HG02840 (cell line): ENCODE data around the gene SMIM26.
A peak's percentile ranks its signal among the peaks of the same experiment; 100 is the strongest.

Source experiments
- ATAC-seq: cut with Tn5 transposase; IDR thresholded peaks from one replicate; pipeline ENCODE4 v1.9.1; 2021; ENCODE audit warnings: mild to moderate bottlenecking, moderate library complexity, moderate number of reproducible peaks; ENCODE audit not compliant: unreplicated experiment, low FRiP score

SMIM26 gene

DNA sequence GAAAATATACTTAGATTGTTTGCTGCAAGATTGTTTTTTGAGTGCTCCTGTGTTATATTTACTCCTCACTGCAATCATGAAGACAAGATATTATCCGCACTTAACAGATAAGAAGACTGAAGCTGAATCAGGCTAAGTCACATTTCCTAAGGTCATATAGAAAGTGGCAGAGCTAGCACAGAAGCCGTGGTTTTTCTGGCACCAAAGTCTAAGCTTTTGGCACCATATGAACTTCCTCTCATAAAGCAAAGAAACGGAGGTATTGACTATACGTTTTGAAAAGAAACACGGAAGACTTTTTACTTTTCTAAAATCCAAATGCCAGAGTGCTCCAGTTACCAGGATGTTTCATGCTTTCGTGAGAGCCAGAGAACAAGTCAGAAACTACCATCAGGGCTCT is 11.3 kb downstream of the SMIM26 start:
- no peak for ATAC-seq

DNA sequence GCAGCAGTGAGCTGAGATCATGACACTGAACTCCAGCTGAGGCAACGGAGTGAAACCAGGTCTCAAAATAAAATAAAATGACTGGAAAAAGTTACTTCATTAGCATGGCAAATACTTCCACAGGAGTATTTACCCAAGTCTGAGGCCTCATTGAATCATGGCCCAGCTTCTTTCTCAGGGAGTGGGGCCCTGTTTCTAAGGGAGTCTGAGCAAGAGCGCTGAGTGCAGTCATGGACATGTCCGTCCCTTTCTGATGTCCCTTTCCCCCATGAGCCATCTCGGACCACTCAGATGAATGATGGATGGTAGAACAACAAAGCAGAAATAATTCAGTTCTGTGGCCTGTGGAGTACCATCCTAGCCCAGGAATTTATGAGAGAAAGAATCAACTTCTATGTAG is 12.8 kb downstream of the SMIM26 start:
- no peak for ATAC-seq

DNA sequence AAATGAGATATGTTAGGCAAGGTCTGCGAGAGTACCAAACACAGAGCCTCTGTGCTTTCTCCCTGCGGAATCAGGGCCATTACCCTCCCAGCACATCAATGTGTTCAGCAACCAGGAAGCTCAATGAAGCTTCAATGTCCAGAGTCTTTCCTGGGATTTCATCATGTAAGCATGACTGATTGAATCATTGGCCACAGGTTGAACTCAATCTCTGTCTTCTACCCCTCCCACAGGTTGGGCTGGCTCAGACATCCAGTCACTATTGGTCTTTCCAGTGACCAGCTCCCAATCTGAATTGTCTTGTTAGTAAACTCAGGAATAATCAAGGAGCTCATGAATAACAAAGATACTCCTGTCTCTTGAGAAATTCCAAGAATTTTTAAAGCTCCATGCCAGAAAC is 17.9 kb downstream of the SMIM26 start:
- ATAC-seq, result no peak

DNA sequence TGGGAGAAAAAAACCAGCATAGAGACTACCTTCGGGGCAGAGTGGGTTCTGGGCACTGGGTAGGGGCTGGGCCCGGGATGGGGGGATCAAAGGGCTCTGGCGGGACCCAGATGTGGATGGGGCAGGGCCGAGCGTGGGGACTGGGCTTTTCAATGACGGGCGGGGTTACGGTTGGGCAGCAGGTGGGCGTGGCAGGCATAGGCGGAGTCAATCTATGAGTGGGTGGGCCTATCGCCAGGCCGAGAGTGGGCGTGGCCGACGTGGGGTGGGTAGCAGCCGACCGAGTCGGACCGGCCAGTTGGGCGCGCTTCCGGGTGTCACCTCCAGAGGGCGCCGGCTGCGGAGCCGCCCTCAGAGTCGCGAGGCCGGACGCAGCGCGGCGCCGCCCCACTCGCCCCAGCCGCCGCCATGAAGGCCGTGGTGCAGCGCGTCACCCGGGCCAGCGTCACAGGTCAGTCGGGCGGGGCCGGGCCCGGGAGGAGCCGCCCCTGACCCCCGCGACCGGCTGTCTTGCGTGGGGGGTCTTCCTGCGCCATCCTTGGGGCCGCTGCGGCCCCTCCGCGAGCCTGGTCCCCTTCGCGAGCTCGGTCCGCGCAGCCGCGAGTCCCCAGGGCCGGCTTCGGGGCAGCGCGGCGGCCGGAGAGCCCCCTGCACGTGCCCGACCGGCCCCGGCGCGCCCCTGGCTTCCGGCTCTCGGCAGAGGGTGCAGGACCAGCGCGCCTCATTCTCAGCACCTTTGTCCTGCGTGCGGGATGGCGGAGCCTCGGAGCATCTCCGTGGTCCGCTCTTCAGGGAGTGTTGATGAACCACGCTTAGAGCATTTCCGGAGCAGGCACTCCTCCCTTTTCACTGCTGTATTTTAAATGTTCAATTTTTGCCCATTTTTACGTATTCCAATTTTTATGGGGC is 20.7 kb downstream of the SMIM26 start, which contains the start of gene DTD1:
Gene DTD1, plus strand, starts transcription at position 390 of the 909 bp plus-strand sequence. Its CDS starts 19 bp downstream, at position 409.
- peak; percentile 87 for ATAC-seq

DNA sequence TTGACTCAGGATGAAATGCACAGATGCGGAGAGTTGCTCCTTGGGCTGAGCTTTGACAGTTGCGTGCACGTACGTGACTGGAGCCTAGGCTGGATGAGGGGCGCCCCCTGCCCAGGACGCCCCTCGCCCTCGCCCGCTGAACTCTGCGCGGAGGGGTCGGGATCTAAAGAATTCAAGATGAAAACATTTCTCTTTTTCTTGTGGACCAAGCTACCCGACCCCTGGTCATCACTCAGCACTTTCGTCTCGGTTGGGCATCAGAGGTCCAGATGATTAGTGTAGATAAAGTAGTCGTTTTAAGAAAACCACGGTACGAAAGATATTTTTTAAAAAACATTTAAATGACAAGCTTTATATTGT is 21.3 kb downstream of the SMIM26 start:
- ATAC-seq, result peak; percentile 8

DNA sequence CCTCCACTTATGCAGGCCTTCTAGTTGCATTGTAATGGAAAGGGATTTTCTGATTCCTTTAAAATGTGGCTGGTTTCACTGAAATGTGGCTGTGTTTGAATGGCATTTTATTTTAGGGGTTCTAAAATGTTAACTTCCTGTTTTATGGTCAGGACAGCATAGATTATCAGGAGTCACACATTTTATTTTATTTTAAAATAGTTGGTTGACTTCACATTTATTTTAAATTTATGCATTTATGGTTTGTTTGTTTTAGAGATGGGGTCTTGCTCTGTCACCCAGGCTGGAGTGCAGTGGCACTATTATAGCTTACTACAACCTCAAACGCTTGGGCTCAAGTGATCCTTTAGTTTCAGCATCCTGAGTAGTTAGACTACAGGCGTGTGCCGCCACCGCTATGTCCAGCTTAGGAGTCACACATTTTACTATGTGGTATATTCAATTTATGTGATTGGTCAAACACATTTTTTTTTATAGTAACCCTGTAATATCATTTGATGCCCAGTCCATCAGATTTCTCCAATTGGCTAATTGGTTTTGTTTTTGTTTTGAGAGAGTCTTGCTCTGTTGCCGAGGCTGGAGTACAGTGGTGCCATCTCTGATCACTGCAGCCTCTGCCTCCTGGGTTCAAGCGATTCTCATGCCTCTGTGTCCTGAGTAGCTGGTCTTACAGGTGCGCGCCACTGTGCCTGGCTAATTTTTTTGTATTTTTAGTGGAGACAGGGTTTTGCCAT is 22.9 kb downstream of the SMIM26 start:
- no peak for ATAC-seq

DNA sequence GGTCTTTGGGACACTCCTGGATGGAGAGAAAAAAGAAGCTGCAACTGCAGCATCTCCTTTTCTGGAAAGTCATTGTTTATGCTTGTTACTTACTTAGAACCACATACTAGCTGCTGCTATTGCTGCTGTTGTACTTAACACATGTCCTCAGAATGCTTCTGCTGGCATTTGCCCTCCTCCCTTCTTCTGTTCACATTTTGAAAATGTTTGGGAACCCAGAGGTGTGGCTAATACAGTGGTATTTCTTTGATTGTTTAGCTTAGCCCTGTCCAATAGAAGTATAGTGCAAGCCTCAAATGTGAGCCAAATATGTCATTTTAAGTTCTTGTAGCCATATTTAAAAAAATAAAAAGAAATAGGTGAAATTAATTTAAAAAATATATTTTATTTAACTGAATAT is 29.0 kb downstream of the SMIM26 start:
- ATAC-seq, result no peak

DNA sequence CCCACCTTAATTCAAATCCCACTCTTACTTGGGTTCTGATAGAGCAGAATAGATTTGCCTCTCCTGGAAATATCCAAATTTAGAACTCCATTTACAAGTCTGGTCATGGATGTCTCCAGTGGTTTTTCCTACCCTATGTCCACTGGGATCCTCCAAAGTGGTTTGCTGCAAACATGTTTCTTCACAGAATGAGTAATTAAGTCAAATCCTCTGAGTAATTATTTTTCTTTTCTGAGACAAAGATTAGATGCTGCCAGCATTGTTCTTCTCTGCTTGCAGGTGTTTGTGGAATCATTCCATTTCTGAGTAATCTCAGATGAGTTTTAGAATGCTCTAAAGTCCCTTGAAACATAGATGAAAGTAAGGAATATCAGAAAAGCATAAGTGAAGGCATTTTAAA is 42.5 kb downstream of the SMIM26 start:
- ATAC-seq, result no peak

DNA sequence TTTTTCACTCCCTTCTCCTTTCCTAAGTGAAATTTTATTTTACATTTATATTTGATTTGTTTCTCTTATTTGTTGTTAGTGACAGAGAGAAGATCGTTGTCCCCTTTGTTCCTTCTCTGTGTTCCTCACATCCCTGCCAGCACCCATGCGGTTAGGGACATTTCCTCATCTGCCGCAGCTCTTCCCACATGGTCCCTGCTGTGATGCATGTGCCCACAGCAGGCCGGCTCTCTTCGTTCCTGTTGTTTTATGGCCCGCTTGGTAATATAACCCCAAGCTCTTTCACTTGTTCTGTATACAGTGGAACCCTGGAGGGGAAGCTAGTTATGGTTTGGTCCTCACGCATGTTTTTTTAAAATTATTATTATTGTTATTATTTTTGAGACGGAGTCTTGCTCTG is 44.3 kb downstream of the SMIM26 start:
- ATAC-seq, result no peak

DNA sequence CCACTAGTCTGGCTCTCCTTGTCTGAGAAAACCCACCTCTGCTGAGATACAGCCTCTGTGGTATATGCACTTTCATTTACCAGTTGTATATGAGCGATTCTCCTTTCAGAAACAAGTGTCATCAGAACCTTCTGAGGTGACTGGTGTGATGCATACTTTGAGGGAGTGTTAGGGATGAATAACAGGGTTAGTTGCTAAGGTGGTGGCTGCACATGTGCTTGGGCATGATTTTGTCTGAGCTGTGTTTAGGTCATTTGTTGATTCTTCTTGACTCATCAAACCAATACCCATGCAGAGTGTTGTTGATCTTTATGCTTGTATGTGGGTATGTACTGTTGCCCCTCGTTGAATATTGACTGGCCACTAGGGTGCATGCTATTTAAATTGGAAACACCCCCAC is 46.3 kb downstream of the SMIM26 start:
- no peak for ATAC-seq

DNA sequence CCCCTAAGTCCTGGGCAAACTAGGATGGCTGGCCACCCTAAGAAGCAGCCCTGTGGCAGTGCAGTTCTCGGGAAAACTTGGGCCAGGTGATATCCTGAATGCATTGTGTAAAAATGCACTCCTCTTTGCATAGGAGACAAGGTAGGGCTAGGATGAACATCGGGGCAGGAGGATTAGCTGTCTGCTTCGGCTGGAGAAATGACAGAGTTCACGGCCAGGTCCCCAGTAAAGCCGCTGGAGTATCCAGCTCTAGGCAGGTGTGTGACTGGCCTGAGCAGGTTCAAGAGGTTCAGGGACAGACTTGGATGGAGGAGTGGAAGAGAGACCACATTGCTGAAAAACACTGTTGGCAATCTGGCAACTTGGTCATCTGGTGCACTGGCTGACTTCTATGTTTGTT is 47.0 kb downstream of the SMIM26 start:
- ATAC-seq, result no peak

DNA sequence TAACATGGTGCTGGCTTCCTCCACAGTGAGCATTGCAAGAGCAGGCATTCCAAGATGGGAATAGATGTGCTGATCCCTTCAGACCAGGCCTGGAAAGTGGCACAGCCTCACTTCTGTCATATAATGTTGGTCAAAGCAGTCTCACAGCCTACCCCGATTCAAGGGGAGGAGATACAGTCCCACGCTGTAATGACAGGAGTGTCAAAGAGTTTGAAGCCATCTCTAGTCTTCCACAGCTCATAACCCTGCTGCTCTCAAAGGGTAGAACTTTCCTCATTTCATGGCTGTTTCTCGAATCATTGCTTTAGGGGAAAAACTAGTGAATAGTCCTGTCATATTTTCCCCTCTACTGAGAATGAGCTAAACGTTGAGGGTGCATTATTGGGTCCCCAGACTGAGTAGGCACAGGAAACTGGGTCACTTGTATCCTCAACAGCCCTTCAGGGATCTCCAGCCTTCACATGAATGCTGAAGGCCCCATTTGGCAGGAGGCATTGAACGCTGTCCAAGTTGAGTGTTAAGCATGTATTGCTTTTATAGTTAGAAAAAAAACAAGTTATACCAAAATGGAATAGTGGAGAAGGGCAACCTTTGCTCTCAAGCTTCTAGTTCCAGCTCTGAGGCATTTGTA is 47.9 kb downstream of the SMIM26 start:
- no peak for ATAC-seq
